Psoas muscle (tissue), 8 donors: ENCODE measurements around the gene SLC22A23. TPM values are rescaled to one million over a fixed set of nuclear protein-coding genes. Genes with fewer than 3 reads are reported as not detected.
A peak's percentile ranks its signal among the peaks of the same experiment; 100 is the strongest.

Experiments used
- ATAC-seq, 4 donors: fragments of 200-7000 bp; cut with Tn5 transposase; one replicate each; pipeline ENCODE4 v1.9.1; 2020; ENCODE audit warnings: moderate library complexity in 3 of 4, mild to moderate bottlenecking in 2 of 4
- DNase-seq, 2 donors: peaks; one replicate each; pipeline ENCODE4 v3.0.0-alpha.2; 2020
- H3K27ac ChIP-seq: fragments of 200-600 bp; one replicate; pipeline ENCODE4 v1.8.0; 2022
- H3K27me3 ChIP-seq, 3 donors: fragments of 200-600 bp in 1 of 3; one replicate each; pipeline versions ENCODE4 v1.6.1 to v1.8.0; 2013 to 2022; ENCODE audit warnings: low read length in 2 of 3, mild to moderate bottlenecking in 2 of 3, moderate library complexity in 1 of 3; ENCODE audit not compliant: insufficient read depth in 3 of 3
- H3K36me3 ChIP-seq, 2 donors: fragments of 200-600 bp in 1 of 2; one replicate each; pipeline versions ENCODE4 v1.6.1 to v1.8.0; 2013 to 2022; ENCODE audit warnings: low read depth in 1 of 2, mild to moderate bottlenecking in 1 of 2, moderate library complexity in 1 of 2; ENCODE audit not compliant: insufficient read depth in 1 of 2
- H3K4me1 ChIP-seq: fragments of 200-600 bp; one replicate; pipeline ENCODE4 v1.8.0; 2022
- H3K4me3 ChIP-seq: fragments of 200-600 bp; one replicate; pipeline ENCODE4 v1.8.0; 2022; ENCODE audit warnings: mild to moderate bottlenecking
- H3K9me3 ChIP-seq: fragments of 200-600 bp; one replicate; pipeline ENCODE4 v1.8.0; 2022
- WGBS, 3 donors: extraction: QIAGEN DNeasy Blood & Tissue Kit; methylation state at CpG; one replicate each; pipeline versions ENCODE4 v1.1.6 to v1.1.7; 2013; 5-methylcytosine and 5-hydroxymethylcytosine counted together
- intact Hi-C, 2 donors: fragments of 100-400 bp; cut with DNase I; formaldehyde crosslinking; loops; one replicate each; pipeline versions ENCODE4 v1.11.0 to v1.14.2; 2022
- polyA plus RNA-seq, 3 donors: library from polyadenylated mRNA; stranded (reverse); fragments of 200-250 nt; gene quantifications; one replicate each; pipeline ENCODE4 v1.2.3, GENCODE V29; 2013
- total RNA-seq, 4 donors: library from RNA; stranded (reverse); fragmentation: NEBNext Ultra II Directional in 2 of 4; extraction: Animal tissue kit (Norgen Biotek cat#: 25700) in 2 of 4; gene quantifications; one replicate each; pipeline versions ENCODE4 v1.2.1 to v1.2.4, GENCODE V29; 2021 to 2023
- TF ChIP-seq, protein P1 (sequence below): fragments of 200-600 bp; IDR thresholded peaks from one replicate; pipeline ENCODE4 v1.8.0; 2022; ENCODE audit warnings: antibody characterized with exemption
- donor health status: healthy with polysubstance abuse.
- donor health status: DM: no; HTN: no; CAD: no; lungs with moderate emphysema.
- donor health status: Bipolar disorder and iron deficiency.
- donor health status: healthy.
- donor health status: DM: yes; HTN: yes; CAD: no.
- donor health status: DM: no; HTN: no; CAD: no.
- donor health status: DM: no; HTN: no; CAD: no.
- donor health status: DM: yes; HTN: yes; CAD: no.

SLC22A23 gene
- total and polyA plus RNA-seq, 7 donors, result 4.6 to 13.7 (median 8.7) TPM

DNA sequence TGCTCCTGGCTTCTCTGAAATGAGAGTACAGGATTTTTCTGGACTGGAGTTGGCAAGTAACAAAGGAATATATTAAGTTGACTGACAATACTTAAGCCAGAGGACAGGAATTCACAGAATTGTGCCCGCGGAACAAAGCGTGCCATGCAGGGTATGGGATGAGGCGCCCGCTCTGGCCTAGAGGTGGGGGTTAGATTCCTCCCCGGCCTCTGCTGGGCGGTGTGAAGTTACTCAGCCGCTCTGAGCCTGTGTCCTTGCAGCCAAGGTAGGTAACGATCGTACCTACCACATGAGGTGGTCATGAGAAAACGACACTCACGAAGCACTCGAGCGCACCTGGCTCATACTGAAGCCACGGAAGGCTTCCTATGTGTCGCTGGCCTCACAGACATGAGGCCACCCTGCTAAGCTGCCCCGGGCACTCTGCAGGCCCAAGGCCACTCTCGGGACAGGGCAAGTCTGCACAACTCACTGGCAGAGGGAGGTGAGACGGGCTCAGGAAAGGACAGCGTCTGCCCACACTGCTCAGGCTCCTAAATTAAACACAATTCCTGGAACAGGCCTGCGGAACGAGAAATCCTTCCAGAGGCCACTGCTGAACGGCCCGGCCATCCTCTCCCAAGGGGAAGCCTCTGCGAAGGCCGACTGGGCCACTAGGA lies 127.3 kb downstream of the SLC22A23 start:
- H3K27me3 ChIP-seq, result no peaks in the 10 kb centered on the region
- H3K4me3 ChIP-seq, result no peak overlapping the region
- H3K27ac ChIP-seq, result peak overlapping the region; percentile 57
- peaks cover 57% of the 10 kb centered on the region for H3K4me1 ChIP-seq
- H3K9me3 ChIP-seq, result no peaks in the 10 kb centered on the region
- ATAC-seq (peak; percentile 71 to 85 (median 80)), DNase-seq (no peak)
- WGBS, 3 donors, result 25 to 48% (median 32%) methylated on average over 26 of the region's 26 CpGs
- TF ChIP-seq, protein P1, sequence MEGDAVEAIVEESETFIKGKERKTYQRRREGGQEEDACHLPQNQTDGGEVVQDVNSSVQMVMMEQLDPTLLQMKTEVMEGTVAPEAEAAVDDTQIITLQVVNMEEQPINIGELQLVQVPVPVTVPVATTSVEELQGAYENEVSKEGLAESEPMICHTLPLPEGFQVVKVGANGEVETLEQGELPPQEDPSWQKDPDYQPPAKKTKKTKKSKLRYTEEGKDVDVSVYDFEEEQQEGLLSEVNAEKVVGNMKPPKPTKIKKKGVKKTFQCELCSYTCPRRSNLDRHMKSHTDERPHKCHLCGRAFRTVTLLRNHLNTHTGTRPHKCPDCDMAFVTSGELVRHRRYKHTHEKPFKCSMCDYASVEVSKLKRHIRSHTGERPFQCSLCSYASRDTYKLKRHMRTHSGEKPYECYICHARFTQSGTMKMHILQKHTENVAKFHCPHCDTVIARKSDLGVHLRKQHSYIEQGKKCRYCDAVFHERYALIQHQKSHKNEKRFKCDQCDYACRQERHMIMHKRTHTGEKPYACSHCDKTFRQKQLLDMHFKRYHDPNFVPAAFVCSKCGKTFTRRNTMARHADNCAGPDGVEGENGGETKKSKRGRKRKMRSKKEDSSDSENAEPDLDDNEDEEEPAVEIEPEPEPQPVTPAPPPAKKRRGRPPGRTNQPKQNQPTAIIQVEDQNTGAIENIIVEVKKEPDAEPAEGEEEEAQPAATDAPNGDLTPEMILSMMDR, result no peak
- intact Hi-C loops, result no loop called here
- no peaks in the 10 kb centered on the region for H3K36me3 ChIP-seq

DNA sequence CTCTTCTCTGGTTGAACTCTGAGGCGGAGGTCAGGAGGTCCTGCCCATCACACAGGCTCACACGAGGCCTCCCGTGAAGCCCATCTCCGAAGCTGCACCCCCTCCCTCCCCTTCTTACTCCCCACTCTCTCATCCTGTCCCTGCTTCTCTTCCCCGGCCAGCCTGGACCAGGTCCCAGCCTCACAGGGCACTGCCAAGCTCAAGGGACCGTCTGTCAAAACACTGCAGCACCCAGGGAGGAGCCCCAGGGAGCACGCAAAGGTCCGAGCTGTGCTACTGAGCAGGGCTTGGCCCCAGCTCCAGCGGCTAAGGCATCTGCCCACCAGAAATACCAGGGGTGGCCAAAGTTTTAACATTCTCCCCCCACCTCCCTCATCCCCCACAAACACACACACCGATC lies 128.1 kb downstream of the SLC22A23 start:
- Histone ChIP-seq H3K4me3 (no peak overlapping the region), H3K9me3 (no peaks in the 10 kb centered on the region), H3K27me3 (no peaks in the 10 kb centered on the region), H3K4me1 (peaks cover 50% of the 10 kb centered on the region), H3K27ac (no peak overlapping the region), H3K36me3 (no peaks in the 10 kb centered on the region)
- DNase-seq, result no peak
- intact Hi-C loops, result no loop called here
- 34 to 52% (median 45%) methylated on average over 10 of the region's 10 CpGs for WGBS, 3 donors
- ATAC-seq, result peak; percentile 39 to 63 (median 56)
- TF ChIP-seq, protein P1, result no peak

DNA sequence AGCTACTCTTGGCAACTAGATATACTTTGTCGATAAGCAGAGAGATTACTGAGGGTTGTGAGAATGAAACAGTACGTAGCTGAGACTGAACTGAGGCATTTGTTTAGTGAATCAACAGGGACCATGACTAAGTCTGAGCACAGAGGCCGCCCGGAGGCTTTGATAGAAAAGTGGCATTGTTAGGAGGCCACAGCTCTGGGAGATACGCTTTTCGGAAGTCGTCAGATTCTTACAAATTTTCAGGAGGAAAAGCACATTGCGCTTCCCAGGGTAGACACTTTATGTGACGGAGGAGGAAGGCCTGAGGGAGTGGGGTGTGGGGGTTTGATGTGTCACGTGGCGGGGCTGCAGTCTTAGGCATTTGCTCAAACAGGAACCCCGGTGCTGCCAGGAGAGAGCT lies 128.7 kb downstream of the SLC22A23 start:
- no peak overlapping the region for H3K4me3 ChIP-seq
- no peaks in the 10 kb centered on the region for H3K27me3 ChIP-seq
- no peak for DNase-seq
- intact Hi-C loops, result no loop called here
- TF ChIP-seq, protein P1, result no peak
- H3K9me3 ChIP-seq, result no peaks in the 10 kb centered on the region
- no peak overlapping the region for H3K27ac ChIP-seq
- WGBS, 3 donors, result 76 to 81% (median 79%) methylated on average over 12 of the region's 12 CpGs
- no peaks in the 10 kb centered on the region for H3K36me3 ChIP-seq
- peaks cover 44% of the 10 kb centered on the region for H3K4me1 ChIP-seq
- ATAC-seq, result no peak

DNA sequence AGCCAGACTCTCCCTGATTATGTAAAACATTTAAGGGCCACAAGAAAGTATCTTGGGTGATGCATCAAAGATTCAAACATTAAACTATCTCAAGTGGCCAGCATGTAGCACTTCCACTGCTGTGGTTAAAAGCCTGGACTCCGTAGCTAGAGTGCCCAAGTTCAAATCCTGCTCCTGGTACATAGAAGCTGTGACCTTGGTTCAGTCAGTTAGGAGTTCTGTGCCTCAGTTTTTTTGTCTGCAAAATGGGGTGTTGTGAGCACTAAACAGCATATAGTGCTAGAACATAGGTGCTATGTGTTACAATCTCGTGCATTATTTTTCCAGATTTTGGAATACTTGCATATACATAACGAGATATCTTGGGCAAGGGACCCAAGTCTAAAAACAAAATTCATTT lies 129.4 kb downstream of the SLC22A23 start:
- no peak for ATAC-seq
- WGBS, 3 donors, result 80 to 95% (median 93%) methylated on average over 3 of the region's 3 CpGs
- no peak overlapping the region for H3K27ac ChIP-seq

More for the DNA sequence above, 129.4 kb downstream of the SLC22A23 start:
- TF ChIP-seq, protein P1, result no peak
- Histone ChIP-seq H3K9me3 (no peaks in the 10 kb centered on the region), H3K4me1 (peaks cover 43% of the 10 kb centered on the region), H3K4me3 (no peak overlapping the region), H3K36me3 (no peaks in the 10 kb centered on the region), H3K27me3 (no peaks in the 10 kb centered on the region)
- intact Hi-C loops, result no loop called here
- DNase-seq, result no peak
